SIG-M5 (cell line): ENCODE results near the gene IRAK2.
"Not testable (repeated sequence)": the region's sequence is repeated elsewhere in the genome, so short reads cannot be mapped to it uniquely, and the experiment has no call there.

Experiments used
- DNase-seq: peaks from one replicate; lab custom pipeline; 2025; lab: John Stamatoyannopoulos, UW

The IRAK2 gene, protein sequence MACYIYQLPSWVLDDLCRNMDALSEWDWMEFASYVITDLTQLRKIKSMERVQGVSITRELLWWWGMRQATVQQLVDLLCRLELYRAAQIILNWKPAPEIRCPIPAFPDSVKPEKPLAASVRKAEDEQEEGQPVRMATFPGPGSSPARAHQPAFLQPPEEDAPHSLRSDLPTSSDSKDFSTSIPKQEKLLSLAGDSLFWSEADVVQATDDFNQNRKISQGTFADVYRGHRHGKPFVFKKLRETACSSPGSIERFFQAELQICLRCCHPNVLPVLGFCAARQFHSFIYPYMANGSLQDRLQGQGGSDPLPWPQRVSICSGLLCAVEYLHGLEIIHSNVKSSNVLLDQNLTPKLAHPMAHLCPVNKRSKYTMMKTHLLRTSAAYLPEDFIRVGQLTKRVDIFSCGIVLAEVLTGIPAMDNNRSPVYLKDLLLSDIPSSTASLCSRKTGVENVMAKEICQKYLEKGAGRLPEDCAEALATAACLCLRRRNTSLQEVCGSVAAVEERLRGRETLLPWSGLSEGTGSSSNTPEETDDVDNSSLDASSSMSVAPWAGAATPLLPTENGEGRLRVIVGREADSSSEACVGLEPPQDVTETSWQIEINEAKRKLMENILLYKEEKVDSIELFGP

GRCh38 chr3:10164546-10165393 lies at the start of gene IRAK2:
Gene IRAK2, plus strand, starts transcription at chr3:10164919. Its CDS starts 36 bp downstream, at chr3:10164955.
- DNase-seq, result no peak

DNA sequence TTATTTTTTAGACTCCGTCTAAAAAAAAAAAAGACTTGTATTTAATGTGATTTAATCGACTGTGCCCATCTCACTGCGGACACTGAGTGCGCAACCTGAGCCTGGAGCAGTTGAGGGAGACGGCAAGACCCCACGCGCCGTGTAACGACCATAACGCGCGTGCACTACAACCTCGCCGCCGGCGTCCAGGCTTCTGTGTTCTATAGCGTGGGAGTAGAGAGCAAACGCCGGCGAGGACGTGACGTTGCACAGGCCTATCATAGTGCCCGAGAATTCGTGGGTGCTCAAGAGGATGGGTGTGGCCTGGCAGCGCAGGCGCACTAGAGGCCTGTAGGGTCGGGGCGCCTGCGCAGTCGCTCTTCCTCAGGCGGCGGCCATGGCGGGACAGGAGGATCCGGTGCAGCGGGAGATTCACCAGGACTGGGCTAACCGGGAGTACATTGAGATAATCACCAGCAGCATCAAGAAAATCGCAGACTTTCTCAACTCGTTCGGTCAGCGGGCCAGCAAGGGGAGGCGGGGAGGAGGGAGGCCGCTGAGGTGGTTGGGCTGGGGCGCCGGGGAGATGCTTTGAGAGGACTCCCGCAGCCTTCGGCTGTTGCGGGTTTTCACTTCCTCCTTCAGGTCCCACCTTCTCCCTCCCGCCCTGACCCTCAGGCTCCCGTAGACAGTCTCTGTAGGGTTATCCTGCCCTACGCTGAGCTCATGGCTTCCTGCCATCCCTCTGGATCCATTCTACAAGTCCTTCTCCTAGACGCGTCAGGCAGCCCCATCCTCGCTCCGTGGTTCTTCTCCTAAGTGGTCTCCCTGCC lies 49.2 kb upstream of the IRAK2 start, which contains the start of gene BRK1:
BRK1 (plus strand) TSS at position 350 of the 812 bp plus-strand sequence; CDS start at position 377, 27 bp downstream.
- peak; percentile 82 for DNase-seq

DNA sequence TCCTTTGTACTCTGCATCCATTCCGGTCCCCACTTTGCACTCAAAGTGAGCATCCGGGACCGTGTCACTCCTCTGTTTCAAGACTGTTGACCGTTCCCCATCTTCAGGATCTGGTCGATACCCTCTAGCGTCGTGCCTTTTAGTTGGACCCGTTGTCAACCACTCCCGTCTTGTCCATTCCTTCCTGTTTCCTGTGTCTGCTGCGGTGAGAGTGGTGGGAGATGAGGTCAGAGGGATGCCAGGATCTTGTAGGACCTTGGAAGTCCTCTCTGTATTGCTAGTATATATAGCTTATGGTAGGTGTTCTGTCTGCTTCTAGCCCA lies 48.6 kb upstream of the IRAK2 start:
- DNase-seq, result no peak

- DNase-seq, result no peak
These were observed 47.8 kb upstream of the IRAK2 start for GRCh38 chr3:10116928-10117327.

DNA sequence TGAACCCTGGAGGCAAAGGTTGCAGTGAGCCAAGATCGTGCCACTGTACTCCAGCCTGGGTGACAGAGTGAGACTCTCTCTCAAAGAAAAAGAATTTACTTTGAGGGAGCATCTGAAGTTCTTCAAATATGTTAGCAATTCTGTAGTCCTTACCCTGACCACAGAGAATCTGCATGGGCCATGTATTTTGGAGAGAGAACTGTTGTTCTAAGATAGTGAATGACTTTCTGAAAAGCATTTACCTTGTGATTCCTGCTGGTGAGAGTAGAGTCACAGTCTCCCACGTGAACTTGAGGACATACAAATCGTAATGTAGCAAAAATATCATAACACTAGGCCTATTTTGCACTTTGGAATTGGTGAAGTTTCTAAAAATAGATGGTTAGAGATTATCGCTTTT lies 45.3 kb upstream of the IRAK2 start:
- DNase-seq, result no peak

GRCh38 chr3:10121064-10121463 lies 43.7 kb upstream of the IRAK2 start:
- DNase-seq, result no peak

GRCh38 chr3:10122724-10123123 lies 42.0 kb upstream of the IRAK2 start:
- no peak for DNase-seq

- not testable (repeated sequence) for DNase-seq
These were observed 28.8 kb upstream of the IRAK2 start for GRCh38 chr3:10135872-10136271.

DNA sequence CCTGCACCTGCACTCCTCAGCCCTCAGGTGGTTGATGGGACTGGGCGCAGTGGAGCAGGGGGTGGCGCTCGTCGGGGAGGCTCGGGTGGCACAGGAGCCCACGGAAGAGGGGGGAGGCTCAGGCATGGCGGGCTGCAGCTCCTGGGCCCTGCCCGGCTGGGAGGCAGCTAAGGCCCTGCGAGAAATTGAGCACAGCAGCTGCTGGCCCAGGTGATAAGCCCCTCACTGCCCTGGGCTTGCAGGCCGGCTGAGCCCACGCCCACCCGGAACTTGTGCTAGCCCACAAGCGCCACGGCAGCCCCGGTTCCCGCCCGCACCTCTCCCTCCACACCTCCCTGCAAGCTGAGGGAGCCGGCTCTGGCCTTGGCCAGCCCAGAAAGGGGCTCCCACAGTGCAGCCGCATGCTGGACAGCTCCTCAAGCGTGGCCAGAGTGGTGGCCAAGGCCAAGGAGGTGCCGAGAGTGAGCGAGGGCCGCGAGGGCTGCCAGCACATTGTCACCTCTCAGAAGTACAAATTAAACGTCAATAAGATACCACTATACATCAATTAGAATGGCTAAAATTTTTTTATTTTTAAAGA lies 28.2 kb upstream of the IRAK2 start:
- DNase-seq, result no peak

GRCh38 chr3:10137178-10137577 lies 27.5 kb upstream of the IRAK2 start:
- no peak for DNase-seq

DNA sequence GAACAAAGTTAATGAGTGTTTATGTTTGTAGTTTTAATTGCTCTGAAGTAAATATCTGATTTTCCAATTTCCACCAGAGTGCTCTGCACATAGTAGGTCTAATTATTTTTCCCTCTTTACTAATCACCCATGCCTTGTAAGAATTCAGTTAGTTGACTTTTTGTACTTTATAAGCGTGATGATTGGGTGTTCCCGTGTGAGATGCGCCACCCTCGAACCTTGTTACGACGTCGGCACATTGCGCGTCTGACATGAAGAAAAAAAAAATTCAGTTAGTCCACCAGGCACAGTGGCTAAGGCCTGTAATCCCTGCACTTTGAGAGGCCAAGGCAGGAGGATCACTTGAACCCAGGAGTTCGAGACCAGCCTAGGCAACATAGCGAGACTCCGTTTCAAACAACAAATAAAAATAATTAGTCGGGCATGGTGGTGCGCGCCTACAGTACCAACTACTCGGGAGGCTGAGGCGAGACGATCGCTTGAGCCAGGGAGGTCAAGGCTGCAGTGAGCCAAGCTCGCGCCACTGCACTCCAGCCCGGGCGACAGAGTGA lies 23.6 kb upstream of the IRAK2 start:
- DNase-seq, result no peak

- no peak for DNase-seq
These were observed 21.8 kb upstream of the IRAK2 start for GRCh38 chr3:10142707-10143560.

- no peak for DNase-seq
These were observed 19.0 kb upstream of the IRAK2 start for GRCh38 chr3:10145685-10146084.

GRCh38 chr3:10149226-10149625 lies 15.5 kb upstream of the IRAK2 start:
- DNase-seq, result no peak

- DNase-seq, result no peak
These were observed 13.7 kb upstream of the IRAK2 start for GRCh38 chr3:10150987-10151386.

- DNase-seq, result no peak
These were observed 10.2 kb upstream of the IRAK2 start for GRCh38 chr3:10154335-10155122.

DNA sequence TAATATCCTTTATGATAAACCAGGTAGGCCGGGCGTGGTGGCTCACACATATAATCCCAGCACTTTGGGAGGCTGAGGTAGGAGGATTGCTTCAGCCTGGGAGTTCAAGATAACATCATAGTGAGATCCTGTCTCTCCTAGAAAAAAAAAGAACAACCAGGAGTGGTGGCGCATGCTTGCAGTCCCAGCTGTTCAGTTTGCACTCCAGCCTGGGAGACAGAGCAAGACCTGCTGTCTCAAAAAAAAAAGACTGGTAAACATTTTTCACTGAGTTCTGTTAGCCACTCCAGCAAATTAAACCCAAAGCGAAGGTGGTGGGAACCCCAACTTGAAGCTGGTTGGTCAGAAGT lies 9.6 kb upstream of the IRAK2 start:
- DNase-seq, result no peak

GRCh38 chr3:10155658-10156057 lies 9.1 kb upstream of the IRAK2 start:
- no peak for DNase-seq

GRCh38 chr3:10157031-10157430 lies 7.7 kb upstream of the IRAK2 start:
- DNase-seq, result no peak
